GM18498 (cell line): ENCODE measurements around the gene FRRS1.
"Not testable (repeated sequence)": the region's sequence is repeated elsewhere in the genome, so short reads cannot be mapped to it uniquely, and the experiment has no call there.

Experiments used
- ATAC-seq: cut with Tn5 transposase; IDR thresholded peaks from one replicate; pipeline ENCODE4 v1.9.1; 2021; ENCODE audit warnings: mild to moderate bottlenecking, moderate library complexity; ENCODE audit not compliant: unreplicated experiment

The FRRS1 gene

DNA sequence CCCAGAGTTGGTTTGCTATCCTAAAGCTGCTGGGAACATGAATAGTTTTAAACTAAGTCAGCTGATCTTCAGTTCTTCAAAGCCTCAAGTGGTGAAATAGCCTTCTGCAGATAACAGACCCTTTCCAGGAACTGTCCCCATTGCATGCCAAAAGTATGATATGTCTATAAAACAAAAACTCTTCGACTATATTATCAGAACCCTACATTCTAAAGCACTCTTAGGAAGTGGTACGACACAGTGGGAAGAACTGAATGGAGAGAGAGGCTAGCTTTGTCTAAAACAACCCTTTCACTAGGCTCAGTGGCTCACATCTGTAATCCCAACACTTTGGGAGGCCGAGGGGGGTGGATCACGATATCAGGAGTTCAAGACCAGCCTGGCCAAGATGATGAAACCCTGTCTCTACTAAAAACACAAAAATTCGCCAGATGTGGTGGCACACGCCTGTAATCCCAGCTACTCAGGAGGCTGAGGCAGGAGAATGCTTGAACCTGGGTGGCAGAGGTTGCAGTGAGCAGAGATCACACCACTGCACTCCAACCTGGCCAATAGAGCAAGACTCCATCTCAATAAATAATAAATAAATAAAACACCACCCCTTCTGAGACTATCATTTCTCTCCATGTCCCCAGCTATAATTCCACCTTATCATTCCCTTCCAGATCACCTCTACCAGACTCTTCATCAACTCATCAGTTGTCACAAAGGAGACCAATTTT is 2.2 kb upstream of the FRRS1 start:
- no peak for ATAC-seq

DNA sequence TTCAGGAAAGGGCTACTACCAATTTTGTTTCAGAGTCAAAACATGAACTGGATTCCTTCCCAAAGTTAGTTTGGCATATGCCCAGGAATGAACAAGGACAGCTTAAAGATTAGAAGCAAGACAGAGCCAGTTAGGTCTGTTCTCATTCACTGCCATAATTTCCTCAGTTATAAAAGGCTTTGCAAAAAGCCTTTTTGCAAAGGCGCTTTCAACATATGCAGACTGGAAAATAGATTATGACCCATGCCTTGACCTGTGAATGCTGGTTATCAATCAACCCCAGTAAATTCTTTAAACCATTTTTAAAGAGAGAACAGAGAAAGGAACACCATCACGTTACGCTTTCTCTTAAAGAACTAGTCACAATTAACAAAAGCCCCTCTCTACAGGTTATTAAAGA is 1.7 kb upstream of the FRRS1 start:
- ATAC-seq: no peak

DNA sequence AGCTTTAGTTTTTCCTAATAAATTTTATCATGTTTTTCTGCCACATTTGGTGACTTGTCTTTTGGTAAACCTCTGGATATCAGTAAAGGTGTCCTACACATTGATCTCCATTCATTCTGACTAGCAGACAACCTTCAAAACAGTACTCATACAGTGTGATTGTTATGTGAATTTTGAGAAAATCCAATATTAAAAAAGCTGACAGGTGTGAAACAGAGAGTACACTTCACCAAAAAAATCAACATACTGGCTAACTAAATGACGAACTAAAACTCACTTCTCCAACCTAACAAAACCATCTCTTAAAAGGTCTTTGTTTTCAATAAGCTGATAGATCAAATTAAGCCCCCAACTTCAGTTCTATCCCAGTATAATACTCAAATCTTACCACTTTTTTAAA is 1.5 kb downstream of the FRRS1 start:
- no peak for ATAC-seq

DNA sequence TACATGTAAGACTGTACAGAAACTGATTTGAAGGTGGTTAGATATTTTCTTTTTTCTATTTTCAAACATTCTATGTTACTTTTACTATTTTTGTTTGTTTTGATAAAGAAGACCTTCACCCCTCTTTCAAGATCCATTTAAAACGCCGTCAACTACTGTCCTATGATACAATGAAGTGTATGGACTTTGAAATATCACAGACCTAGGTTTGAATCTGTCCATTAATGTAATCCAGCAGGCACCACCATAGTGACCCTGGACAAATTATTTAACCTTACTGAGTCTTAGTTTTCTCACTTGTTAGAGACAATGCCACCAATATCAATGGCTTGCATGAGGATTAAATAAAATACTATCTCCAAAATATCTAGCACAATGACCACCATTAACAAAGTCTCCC is 2.0 kb downstream of the FRRS1 start:
- ATAC-seq: no peak

DNA sequence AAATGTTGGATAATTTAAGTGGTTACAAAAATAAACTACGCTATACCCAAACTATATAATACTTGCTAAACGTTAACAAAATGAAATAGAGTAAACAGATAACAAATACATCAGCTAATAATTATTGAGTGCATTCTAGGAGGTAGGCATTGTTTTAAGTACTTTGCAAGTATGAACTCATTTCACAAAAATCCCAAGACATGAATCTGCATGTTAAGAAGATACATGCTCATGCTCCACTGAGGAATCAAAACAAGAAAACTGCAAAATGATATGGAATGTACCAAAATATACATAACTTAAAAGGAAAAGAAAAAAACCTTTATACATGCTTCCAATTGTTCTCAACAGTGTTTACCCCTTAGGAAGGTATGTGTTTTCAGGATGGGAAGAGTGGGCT is 2.5 kb downstream of the FRRS1 start:
- ATAC-seq: no peak

DNA sequence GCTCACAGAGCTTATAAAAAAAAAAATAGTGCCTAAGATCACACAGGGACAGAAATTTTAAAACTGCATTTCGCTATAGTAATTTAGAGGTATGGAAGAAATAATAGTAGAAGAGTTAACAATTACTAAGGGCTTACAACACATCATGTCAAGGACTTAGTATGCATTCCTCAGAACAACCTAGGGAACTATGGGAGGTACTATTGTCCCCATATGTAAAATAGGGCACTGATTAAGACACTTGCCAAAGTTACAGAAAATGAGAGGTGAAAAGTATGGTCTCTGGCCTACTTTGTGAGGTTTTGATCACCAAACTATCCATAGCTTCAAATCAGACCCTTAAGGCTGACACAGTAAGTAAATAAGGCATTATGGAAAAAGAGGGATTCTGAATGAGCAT is 4.7 kb downstream of the FRRS1 start:
- no peak for ATAC-seq

DNA sequence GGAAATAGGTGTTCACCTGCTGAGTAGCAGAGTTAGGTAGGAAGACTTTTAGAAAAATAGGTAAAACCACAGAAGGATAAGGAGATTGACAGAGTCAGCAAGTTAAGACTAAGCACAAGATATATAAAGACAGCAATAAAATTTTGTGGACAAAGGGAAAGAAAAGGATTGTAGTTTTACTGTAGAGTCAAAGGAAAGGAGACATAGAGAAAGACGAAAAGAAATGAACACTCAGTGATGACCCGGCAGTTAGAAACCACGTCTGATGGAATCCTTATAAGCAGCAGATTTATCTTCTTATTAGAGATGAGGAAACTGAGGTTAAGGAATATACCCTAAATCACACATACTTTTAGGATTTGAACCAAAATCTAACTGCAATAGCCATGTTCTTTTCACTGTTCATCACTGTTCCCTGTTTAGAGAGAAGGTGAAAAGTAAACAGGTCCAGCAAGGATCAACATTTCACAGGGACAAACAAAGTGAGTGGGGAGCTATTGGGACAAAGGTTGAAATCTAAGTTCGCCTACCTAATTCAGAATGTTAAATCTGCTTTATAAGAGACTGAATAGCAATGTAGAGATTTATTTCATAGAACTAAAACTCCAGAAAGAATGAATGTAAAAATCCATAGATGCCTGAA is 6.8 kb downstream of the FRRS1 start:
- ATAC-seq: no peak

DNA sequence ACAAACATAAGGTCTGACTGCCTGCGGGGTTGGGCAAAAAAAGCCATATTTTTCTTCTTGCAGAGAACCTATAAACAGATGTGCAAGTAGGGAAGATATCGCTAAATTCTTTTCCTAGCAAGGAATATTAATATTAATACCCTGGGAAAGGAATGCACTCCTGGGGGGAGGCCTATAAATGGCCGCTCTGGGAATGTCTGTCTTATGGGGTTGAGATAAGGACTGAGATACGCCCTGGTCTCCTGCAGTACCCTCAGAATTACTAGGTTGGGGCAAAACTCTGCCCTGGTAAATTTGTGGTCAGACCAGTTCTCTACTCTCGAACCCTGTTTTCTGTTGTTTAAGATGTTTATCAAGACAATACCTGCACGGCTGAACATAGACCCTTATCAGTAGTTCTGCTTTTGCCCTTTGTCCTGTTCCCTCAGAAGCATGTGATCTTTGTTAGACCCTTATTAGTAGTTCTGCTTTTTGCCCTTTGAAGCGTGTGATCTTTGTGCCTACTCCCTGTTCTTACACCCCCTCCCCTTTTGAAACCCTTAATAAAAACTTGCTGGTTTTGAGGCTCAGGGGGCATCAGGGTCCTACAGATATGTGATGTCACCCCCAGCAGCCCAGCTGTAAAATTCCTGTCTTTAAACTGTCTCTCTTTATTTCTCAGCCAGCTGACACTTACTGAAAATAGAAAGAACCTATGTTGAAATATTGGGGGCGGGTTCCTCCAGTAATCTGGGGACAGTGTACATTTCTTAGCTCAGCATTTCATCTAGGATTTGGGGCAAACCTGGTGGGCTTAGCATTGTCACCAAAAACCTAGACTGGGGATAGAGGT is 7.5 kb downstream of the FRRS1 start:
- ATAC-seq: not testable (repeated sequence)

DNA sequence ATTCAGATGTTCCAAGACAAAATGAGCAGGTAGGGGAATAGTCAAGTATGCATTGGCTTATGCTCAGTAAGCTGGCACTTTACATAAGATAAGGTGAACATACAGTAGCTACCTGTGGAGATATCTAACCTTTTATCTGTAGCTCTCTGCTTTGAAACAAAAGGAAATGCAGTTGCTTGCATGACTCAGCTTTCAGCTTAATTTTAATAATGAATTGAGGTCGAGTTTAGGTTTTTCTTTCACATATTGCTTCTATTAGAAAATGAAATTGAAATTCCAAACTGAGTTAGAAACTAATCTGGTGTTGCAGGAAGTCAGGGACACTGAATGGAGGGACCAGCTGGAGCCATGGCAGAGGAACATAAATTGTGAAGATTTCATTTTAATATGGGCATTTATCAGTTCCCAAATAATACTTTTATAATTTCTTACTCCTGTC is 8.3 kb downstream of the FRRS1 start:
- ATAC-seq: peak; percentile 79

DNA sequence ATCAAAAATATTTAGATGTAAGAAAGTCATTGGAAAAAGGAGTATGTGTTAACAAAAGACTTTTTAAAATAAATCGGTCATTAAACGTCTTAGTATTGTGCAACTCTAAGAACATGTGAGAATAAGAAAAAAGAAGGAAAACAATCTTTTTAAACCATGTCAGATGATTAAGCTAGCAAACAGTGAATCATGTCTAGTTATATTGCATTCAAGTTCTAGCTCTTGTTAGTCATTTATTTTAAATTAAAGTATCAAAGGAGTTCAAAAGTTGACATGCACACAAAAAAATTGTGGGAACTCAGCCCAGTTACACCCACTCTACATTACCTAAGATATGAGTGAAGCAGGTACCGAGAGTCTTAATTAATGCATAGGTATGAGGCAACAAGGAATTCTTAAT is 9.8 kb downstream of the FRRS1 start:
- no peak for ATAC-seq

DNA sequence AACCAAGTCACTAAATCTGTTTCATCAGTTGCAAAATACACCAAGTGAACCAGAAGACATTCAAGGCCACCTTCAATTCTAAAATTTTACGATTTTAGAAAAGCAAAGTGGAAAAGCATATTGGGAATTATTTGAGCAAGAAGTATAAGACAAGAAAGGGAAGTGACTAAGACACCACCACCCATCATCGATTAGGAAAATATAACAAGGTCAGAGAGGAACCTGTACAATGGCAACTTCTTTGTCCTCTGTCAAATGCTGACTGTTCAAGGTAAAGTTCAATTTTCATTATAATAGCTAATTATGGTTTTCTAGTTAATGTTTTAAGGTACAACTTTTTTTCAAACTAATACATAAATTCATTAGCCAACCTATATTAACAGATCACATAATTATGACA is 10.8 kb downstream of the FRRS1 start:
- ATAC-seq: no peak

DNA sequence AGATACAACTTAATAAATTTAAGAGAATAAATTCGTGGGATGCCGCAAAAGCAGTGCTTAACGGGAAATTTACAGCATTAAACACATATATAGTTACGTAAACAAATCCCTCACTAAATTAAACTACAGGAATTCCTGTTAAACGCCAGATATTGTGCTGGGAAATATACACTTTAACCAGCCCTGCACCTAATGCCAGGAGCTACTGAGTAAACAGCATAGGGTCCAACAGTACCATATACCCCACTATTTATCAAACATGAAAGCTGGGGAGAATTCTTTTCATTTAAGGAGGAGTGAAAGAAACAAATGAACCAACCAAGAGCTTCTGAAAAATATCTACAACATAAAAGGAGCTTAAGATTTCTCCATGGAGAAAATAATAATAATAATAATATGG is 11.7 kb downstream of the FRRS1 start:
- no peak for ATAC-seq

DNA sequence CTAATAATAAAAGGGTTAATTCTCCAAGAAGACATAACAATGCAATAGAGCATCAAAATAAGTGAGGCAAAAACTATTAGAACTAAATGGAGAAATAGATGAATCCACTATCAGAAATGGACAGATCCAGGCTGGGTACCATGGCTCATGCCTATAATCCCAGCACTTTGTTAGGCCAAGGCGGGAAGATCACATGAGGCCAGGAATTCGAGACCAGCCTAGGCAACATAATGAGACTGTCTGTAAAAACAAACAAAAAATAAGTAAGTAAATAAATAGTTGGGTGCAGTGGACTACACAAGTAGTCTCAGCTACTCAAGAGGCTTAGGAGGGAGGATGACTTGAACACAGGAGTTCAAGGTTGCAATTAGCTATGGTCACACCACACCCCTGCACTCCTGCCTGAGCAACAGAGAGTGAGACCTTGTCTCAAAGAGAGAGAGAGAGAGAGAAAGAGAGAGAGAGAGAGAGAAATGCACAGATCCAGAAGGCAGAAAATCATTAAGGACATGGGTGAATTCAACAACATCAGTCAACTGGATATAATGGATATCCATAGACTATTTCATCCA is 12.3 kb downstream of the FRRS1 start:
- no peak for ATAC-seq

DNA sequence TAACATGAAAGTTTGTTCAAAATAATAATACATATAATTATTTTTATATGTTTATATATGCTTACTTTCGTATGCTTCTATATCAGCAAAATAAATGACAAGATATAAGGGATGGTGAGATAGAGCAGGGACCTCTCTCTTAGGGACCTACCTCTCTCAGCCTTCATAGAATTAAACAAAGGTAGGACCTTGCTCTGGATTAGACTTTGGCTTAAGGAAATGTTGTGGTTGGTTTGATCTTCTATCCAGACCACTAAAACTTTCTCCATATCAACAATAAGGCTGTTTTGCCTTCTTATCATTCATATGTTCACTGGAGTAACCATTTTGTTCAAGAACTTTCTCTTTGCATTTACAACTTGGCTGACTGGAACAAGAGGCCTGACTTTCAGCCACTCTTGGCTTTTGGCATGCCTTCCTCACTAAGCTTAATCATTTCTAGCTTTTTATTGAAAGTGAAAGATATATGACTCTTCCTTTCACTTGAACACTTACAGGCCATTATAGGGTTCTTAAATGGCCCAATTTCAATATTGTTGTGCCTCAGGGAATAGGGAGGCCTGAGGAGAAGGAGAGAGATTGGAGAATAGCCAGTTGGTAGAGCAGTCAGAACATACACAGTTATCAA is 14.4 kb downstream of the FRRS1 start:
- peak; percentile 80 for ATAC-seq

DNA sequence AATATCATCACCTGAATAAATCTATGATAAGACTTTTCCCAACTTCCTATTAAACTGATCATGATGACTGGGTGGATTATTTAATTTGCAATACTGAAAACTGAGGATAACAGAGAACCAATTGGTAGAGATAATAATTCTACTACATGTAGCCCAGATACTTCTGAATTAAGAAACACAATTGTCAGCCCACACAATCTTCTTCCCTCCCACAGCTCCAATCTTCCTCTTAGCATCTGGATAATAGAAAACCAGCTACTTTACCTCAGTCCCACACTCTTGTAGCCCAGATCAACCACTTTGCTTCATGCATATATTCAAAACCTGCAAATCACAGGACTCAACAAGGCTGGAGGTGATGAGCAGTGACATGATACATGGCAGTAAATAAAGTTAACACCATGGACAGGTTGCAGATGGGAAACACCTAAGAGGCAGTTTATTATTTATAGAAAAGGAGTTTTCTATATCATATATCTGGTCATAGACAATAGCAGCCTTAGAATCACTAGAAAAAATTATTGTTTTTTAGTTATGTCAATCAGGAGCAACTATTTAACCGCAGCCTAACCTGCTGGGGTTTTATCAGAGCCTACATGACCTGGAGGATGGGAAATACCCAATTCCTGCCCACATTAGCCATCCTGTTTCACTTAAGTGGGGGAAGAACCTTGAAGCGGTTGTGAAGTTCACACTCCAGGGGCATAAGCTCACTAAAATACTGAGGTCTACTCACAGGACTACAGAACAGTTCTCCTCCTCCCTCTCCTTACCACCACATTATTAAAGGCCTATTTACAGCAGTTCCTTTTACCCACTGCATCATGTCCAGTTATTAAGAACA is 16.7 kb downstream of the FRRS1 start:
- peak; percentile 84 for ATAC-seq

DNA sequence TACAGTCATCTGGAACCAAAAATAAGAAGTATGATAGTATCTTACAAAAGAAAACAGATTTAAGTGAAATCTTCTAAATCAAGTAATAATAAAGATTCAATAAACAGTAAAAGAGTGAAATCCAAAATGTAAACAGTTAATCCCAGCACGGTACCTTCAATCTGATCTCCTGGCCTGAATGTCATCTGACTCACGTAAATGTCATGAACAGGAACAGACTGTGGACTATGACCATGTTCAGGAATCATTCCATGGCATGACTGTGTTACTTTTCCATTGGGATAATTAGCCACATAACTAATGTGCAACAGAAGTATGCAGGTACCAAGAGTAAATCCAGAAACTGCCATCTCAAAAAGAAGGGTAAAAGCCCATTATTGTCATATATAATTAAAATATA is 18.0 kb downstream of the FRRS1 start:
- ATAC-seq: no peak

DNA sequence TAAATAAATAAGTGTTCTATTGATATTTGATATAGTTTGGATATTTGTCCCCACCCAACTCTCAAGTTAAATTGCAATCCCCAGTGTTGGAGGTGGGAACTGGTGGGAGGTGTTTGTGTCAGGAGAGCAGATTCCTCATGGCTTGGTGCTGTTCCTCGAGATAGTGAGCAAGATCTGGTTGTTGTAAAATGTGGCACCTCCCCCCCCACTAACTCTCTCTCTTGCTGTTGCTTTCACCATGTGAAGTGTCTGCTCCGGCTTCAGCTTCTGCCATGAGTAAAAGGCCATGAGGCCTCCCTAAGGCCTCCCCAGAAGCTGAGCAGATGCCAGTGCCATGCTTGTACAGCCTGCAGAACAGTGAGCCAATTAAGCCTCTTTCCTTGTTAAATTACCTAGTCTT is 20.8 kb downstream of the FRRS1 start:
- no peak for ATAC-seq

DNA sequence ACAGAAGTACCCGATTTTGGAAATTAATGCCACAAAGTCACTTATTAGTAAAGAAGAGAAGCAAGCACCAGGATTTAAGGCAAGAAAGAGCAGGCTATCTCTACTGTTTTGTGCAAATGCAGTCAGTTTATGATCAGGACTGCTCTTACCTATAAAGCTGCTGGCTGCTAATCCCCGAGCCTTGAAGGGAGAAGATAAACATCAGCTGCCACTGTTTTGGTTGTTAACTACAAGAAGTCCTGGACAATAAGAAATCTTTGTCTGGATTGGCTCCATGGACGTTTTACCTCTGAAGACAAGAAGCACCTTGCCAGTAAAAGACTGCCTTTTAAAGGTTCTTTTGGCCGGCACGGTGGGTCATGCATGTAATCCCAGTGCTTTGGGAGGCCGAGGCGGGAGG is 21.4 kb downstream of the FRRS1 start:
- ATAC-seq: no peak

DNA sequence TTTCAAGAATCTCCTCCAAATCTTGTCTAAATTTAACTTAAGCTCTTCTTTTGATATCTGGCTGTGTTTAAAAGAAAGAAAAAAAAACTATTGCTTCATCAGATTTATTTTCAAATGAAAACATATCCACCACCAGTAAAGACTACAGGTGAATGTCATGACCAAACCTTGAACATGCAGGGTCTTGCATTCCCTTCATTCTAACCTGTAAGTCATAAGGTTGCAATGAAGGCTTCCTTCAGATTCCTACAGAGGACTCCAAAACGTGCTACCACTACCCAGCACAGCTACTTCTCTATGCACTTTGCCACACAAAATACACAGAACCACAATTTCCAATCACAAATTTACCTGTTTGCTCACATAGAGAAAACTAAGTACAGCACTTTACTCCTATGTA is 26.3 kb downstream of the FRRS1 start:
- no peak for ATAC-seq

DNA sequence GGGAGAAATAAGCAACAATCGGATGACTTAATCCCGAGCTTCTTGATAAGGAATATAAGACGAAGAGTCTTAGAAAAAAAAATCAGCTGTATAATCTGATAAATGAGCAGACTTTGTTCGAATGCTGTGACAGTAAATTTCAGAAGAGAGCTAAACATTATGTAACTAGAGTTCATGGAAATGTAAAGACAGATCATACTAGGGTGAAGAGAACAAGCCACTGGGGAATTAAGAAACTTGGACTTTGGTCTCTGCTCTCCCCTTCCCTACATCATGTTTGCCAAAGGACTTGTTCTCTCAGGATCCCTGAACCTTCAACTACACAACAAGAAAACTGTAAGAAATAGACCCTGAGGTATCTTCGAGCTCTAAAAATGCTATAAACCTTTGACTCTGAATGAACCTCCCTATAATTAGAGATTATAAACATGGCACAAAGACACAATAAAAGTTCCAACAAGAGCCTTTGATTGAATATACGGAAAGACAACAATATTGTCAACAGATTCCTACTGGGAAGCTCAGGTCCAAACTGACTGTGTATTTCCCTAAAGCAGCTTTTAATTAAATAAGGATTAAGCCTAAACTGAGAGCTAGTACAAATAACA is 27.5 kb downstream of the FRRS1 start:
- no peak for ATAC-seq
